Adrenal gland (tissue), 5 donors: ENCODE data around the gene GRID1.

ENCODE experiments used
- CTCF ChIP-seq, 6 experiments: fragments of 450-650 bp in 4 of 6; fragments of 200-600 bp in 2 of 6; sonication (generic) in 1 of 6; IDR thresholded peaks; 1 replicate in 5 of 6; 2 replicates in 1 of 6; pipeline versions ENCODE4 v1.5.1 to v1.8.0; 2016 to 2021; ENCODE audit warnings: antibody characterized with exemption in 6 of 6, mild to moderate bottlenecking in 2 of 6, moderate library complexity in 1 of 6
- POLR2A ChIP-seq, 2 donors: fragments of 450-650 bp; IDR thresholded peaks; one replicate each; pipeline ENCODE4 v1.6.1; 2017; ENCODE audit warnings: antibody characterized with exemption in 2 of 2, mild to moderate bottlenecking in 2 of 2, moderate library complexity in 1 of 2
- donor health status: DM: no; HTN: no; CAD: no.

DNA sequence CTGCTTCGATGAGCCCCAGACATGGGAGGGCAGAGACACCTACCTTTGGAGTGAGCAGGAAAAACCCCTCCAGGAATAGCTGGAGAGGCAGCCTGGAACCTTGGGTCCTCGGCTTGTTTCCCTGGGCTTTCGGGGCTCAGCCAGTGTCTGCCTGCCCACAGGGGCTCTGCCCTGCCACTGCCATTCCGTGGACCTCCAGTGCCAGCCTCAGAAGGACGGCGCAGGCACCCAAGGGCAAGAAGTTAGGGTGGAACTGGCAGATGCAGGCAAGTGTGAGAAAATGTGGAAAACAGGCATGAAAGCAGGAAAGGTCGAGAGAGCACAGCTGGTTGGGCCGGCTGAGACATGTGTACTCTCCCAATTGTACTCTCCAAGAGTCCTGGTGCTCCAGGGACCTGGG is 281.5 kb downstream of the GRID1 start:
- TF ChIP-seq CTCF (IDR thresholded peaks at IDR 0.05): no peak
- TF ChIP-seq POLR2A (IDR thresholded peaks at IDR 0.05): no peak
